Ishikawa (cell line): ENCODE data around the gene ZNF608.

Experiments used
- CEBPB ChIP-seq: IDR thresholded peaks from 2 replicates; pipeline ENCODE4 v1.6.1; 2012
- CREB1 ChIP-seq: IDR thresholded peaks from 2 replicates; pipeline ENCODE4 v1.6.1; 2012; ENCODE audit warnings: low read depth
- EGR1 ChIP-seq: IDR thresholded peaks from 2 replicates; pipeline ENCODE4 v1.6.1; 2012
- EP300 ChIP-seq: IDR thresholded peaks from 2 replicates; pipeline ENCODE4 v1.6.1; 2012; ENCODE audit warnings: borderline replicate concordance
- FOXM1 ChIP-seq: IDR thresholded peaks from 2 replicates; pipeline ENCODE4 v1.6.1; 2012; ENCODE audit warnings: low read depth, borderline replicate concordance
- NFIC ChIP-seq: IDR thresholded peaks from 2 replicates; pipeline ENCODE4 v1.6.1; 2012
- RAD21 ChIP-seq: IDR thresholded peaks from 2 replicates; pipeline ENCODE4 v1.6.1; 2012; ENCODE audit warnings: low read depth
- TAF1 ChIP-seq: IDR thresholded peaks from 2 replicates; pipeline ENCODE4 v1.6.1; 2012; ENCODE audit warnings: low read depth, mild to moderate bottlenecking
- TCF12 ChIP-seq: IDR thresholded peaks from 2 replicates; pipeline ENCODE4 v1.6.1; 2012; ENCODE audit warnings: low read depth
- TEAD4 ChIP-seq: IDR thresholded peaks from 2 replicates; pipeline ENCODE4 v1.6.1; 2012
- YY1 ChIP-seq: IDR thresholded peaks from 2 replicates; pipeline ENCODE4 v1.6.1; 2012; ENCODE audit warnings: low read depth
- ZBTB7A ChIP-seq: IDR thresholded peaks from 2 replicates; pipeline ENCODE4 v1.6.1; 2012; ENCODE audit warnings: low read depth
- TF ChIP-seq, protein P1 (sequence below): IDR thresholded peaks from 2 replicates; pipeline ENCODE4 v1.6.1; 2012
- TF ChIP-seq, protein P2 (sequence below): IDR thresholded peaks from 2 replicates; pipeline ENCODE4 v1.6.1; 2012
- TF ChIP-seq, protein P3 (sequence below): IDR thresholded peaks from 2 replicates; pipeline ENCODE4 v1.6.1; 2012; ENCODE audit warnings: low read depth, mild to moderate bottlenecking

ZNF608 gene

DNA sequence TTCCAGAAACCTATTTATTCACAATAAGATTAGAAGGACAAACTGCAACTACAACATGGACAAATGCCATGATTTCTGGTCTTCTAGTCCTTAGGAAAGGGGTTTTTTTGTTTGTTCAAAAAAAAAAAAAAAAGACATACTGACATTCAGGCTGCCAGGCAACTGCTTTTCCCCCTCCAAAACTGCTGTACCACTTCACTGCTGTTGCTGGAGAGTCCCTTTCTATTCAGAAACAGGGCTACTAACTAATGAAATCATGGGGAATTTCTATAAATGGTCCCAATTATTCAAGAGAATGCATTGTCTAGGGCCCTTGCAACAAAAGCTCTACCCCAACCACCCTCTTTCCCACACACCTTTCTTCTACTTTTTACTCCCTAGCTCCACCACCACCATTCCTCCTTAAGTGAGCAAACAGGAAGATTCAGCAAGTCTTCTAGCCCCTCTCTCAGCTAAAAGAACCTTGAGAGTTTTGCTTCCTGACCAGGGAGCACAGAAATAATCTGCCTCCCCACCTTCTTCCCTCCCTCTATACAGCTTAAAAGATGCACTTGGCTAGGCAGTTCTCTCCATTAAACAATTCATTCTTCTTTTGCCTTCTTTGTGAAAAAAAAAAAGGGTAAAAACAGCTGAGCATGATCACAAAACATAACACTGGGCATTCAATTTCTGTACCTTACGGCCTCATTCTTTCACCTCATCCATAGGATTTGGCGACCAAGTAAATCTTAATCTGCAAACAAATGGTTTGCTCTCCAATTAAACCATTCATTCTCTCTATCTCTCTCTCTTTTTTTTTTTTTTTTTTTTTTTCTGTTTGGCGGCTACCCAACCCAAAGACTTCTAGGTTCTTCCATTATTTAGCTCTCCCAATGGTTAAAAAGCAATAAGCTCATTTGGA lies 13.8 kb downstream of the ZNF608 start:
- TF ChIP-seq TAF1: no peak
- TF ChIP-seq CREB1: no peak
- no peak for TF ChIP-seq YY1
- TF ChIP-seq, protein P1, sequence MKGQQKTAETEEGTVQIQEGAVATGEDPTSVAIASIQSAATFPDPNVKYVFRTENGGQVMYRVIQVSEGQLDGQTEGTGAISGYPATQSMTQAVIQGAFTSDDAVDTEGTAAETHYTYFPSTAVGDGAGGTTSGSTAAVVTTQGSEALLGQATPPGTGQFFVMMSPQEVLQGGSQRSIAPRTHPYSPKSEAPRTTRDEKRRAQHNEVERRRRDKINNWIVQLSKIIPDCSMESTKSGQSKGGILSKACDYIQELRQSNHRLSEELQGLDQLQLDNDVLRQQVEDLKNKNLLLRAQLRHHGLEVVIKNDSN: no peak
- no peak for TF ChIP-seq CEBPB
- TF ChIP-seq EP300: no peak
- TF ChIP-seq NFIC: no peak
- TF ChIP-seq TCF12: no peak
- TF ChIP-seq EGR1: no peak
- no peak for TF ChIP-seq RAD21
- TF ChIP-seq, protein P2, sequence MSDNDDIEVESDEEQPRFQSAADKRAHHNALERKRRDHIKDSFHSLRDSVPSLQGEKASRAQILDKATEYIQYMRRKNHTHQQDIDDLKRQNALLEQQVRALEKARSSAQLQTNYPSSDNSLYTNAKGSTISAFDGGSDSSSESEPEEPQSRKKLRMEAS: no peak
- no peak for TF ChIP-seq FOXM1
- TF ChIP-seq ZBTB7A: no peak
- TF ChIP-seq, protein P3, sequence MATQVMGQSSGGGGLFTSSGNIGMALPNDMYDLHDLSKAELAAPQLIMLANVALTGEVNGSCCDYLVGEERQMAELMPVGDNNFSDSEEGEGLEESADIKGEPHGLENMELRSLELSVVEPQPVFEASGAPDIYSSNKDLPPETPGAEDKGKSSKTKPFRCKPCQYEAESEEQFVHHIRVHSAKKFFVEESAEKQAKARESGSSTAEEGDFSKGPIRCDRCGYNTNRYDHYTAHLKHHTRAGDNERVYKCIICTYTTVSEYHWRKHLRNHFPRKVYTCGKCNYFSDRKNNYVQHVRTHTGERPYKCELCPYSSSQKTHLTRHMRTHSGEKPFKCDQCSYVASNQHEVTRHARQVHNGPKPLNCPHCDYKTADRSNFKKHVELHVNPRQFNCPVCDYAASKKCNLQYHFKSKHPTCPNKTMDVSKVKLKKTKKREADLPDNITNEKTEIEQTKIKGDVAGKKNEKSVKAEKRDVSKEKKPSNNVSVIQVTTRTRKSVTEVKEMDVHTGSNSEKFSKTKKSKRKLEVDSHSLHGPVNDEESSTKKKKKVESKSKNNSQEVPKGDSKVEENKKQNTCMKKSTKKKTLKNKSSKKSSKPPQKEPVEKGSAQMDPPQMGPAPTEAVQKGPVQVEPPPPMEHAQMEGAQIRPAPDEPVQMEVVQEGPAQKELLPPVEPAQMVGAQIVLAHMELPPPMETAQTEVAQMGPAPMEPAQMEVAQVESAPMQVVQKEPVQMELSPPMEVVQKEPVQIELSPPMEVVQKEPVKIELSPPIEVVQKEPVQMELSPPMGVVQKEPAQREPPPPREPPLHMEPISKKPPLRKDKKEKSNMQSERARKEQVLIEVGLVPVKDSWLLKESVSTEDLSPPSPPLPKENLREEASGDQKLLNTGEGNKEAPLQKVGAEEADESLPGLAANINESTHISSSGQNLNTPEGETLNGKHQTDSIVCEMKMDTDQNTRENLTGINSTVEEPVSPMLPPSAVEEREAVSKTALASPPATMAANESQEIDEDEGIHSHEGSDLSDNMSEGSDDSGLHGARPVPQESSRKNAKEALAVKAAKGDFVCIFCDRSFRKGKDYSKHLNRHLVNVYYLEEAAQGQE: no peak
- no peak for TF ChIP-seq TEAD4

DNA sequence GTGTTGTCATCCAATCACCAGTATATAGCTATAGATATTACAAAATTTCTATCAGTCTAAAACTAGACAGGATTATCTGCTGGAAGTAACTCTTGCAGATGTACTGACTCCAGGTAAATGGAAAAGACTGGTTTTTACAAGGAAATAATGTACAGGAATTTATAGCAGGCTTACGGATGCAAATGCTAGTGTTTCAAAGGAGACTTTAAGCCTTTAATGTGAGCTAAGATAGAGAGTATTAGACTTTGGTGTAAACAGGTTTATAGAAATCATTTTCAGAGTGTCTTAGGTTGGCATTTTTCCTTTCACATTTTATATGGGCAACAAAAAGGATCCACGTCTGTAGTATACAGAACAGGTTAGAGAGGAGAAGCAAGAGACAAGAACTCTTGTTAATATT lies 16.1 kb downstream of the ZNF608 start:
- TF ChIP-seq, protein P1: no peak
- TF ChIP-seq RAD21 (no peak), FOXM1 (no peak), CREB1 (no peak), TAF1 (no peak), TCF12 (no peak), TEAD4 (no peak), ZBTB7A (no peak), EGR1 (no peak), EP300 (no peak), NFIC (no peak), CEBPB (no peak), YY1 (no peak)
- TF ChIP-seq, protein P2: no peak
- TF ChIP-seq, protein P3: no peak

DNA sequence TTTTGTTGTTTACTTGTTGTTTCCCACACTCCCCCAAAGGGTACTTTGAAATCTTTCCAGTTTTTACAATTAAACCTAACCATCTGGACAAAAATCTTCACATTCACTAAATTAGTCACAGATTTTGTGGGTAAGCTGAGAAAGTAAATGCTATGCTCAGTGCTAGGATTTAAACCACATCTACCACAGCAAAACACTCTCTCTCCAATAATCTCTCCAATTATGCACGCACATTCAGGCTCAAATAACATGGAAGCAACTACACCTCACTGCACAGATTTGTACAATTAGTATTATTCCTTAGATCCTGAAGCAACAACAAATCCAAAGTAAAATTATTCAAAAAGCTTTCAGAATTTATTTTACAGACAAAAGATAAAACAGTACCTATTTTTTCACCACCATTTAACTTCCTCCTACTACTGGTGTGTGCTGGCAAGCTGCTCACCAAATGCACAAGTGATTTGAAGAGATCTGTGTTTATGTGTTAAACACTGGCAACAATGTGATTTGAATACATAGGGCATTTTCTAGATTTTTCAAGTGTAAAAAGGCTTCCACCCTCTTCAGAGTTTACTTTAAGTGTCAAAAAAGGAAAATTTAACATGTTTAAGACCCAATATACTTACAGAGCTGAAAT lies 16.6 kb downstream of the ZNF608 start:
- TF ChIP-seq, protein P1: no peak
- TF ChIP-seq CREB1 (no peak), RAD21 (no peak), TEAD4 (no peak), EGR1 (no peak), YY1 (no peak), EP300 (no peak), CEBPB (no peak), TAF1 (no peak), ZBTB7A (no peak), NFIC (no peak), TCF12 (no peak), FOXM1 (no peak)
- TF ChIP-seq, protein P2: no peak

DNA sequence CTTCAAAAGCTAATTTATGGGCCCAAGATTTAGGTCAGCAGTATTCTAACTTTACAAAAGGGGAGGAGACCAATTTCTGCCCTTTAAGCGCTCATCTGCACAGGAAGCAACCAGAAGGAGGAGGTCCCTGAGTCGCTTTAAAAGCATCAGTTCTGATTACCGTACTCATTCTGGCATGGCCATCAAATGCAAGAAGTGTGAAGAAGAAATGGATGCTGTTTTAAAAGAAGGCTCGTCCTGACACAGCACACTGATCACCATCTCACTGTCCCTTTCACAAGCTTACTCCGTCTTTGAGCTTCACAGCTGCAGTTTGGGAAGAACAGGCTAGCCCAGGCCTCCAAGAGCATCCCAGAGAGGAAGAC lies 17.5 kb downstream of the ZNF608 start:
- TF ChIP-seq CEBPB (no peak), YY1 (no peak), FOXM1 (no peak), CREB1 (no peak), TEAD4 (no peak), RAD21 (no peak), EGR1 (no peak), TCF12 (no peak), TAF1 (no peak), ZBTB7A (no peak), EP300 (no peak), NFIC (no peak)
- TF ChIP-seq, protein P3: no peak
- TF ChIP-seq, protein P1: no peak
- TF ChIP-seq, protein P2: no peak
